DND-41 (cell line): ENCODE results near the gene HIVEP2.

Experiments
- ATAC-seq: fragments of 200-7000 bp; cut with Tn5 transposase; 3 replicates; pipeline ENCODE4 v1.9.1; 2021; ENCODE audit warnings: low read depth; ENCODE audit not compliant: insufficient read depth
- DNase-seq: peaks from one replicate; pipeline ENCODE4 v3.0.0-alpha.2; 2020
- H2AFZ ChIP-seq: 2 replicates; pipeline ENCODE4 v1.6.0; 2012; ENCODE audit warnings: low read depth, low read length
- H3K27ac ChIP-seq: 2 replicates; pipeline ENCODE4 v1.5.1; 2012; ENCODE audit warnings: low read length, inconsistent platforms
- H3K27me3 ChIP-seq: fragments of 200-600 bp; sonication (generic); 2 replicates; pipeline ENCODE4 v1.6.0; 2012; ENCODE audit warnings: low read length, mild to moderate bottlenecking, inconsistent platforms; ENCODE audit not compliant: insufficient read depth, poor library complexity
- H3K36me3 ChIP-seq: 2 replicates; pipeline ENCODE4 v1.5.1; 2012; ENCODE audit warnings: low read length, inconsistent platforms; ENCODE audit not compliant: insufficient read depth
- H3K4me1 ChIP-seq: 2 replicates; pipeline ENCODE4 v1.5.1; 2012; ENCODE audit warnings: mild to moderate bottlenecking, low read length; ENCODE audit not compliant: insufficient read depth
- H3K4me2 ChIP-seq: 2 replicates; pipeline ENCODE4 v1.6.0; 2012; ENCODE audit warnings: mild to moderate bottlenecking, moderate library complexity, low read length, inconsistent platforms; ENCODE audit not compliant: insufficient read depth
- H3K4me3 ChIP-seq, 2 experiments: fragments of 200-600 bp in 1 of 2; shearing (Covaris generic) in 1 of 2; 2 replicates each; pipeline ENCODE4 v1.5.1; 2012 to 2016; ENCODE audit warnings: inconsistent platforms in 2 of 2, low read length in 2 of 2, mild to moderate bottlenecking in 2 of 2, low read depth in 1 of 2, moderate library complexity in 1 of 2
- H3K79me2 ChIP-seq: 2 replicates; pipeline ENCODE4 v1.6.0; 2012; ENCODE audit warnings: low read length, inconsistent platforms; ENCODE audit not compliant: insufficient read depth
- H3K9ac ChIP-seq: 2 replicates; pipeline ENCODE4 v1.6.0; 2012; ENCODE audit warnings: low read depth, mild to moderate bottlenecking, inconsistent platforms, low read length, moderate library complexity
- H3K9me3 ChIP-seq: 2 replicates; pipeline ENCODE4 v1.5.1; 2012; ENCODE audit warnings: low read length, moderate library complexity, mild to moderate bottlenecking, inconsistent platforms; ENCODE audit not compliant: insufficient read depth, severe bottlenecking
- H4K20me1 ChIP-seq: 2 replicates; pipeline ENCODE4 v1.6.0; 2012; ENCODE audit warnings: low read length; ENCODE audit not compliant: insufficient read depth
- EZH2 ChIP-seq: IDR thresholded peaks from 3 replicates; pipeline ENCODE4 v1.6.1; 2012; ENCODE audit warnings: borderline replicate concordance, low read depth, mild to moderate bottlenecking, moderate library complexity, low read length, inconsistent platforms; ENCODE audit not compliant: severe bottlenecking
- TF ChIP-seq, protein P1 (sequence below): IDR thresholded peaks from 2 replicates; pipeline ENCODE4 v1.5.1; 2012; ENCODE audit warnings: borderline replicate concordance, low read length, moderate library complexity, mild to moderate bottlenecking; ENCODE audit not compliant: poor library complexity, severe bottlenecking; ENCODE audit errors: extremely low read depth

HIVEP2 gene

DNA sequence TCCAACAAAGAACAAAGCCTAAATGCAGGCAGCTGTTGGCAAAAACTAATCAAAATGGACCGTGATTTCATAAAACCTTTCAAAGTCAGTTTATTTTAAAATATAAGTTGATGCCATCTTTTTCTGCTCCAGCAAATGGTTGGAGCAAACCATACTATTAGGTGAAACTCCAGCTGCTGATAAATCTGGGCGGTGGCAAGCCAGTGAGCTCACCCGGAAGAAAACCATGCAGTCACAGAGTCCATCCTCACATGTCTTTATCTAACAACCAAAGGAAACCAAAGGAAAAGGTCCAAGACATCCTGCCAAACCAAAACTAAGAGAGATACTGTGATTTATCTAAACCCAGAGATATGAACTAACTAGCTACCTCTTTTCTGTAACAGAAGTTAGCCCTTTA is 72.6 kb downstream of the HIVEP2 start:
- Histone ChIP-seq H2AFZ (no peak overlapping the region), H3K4me2 (no peak overlapping the region)
- no peak for DNase-seq

DNA sequence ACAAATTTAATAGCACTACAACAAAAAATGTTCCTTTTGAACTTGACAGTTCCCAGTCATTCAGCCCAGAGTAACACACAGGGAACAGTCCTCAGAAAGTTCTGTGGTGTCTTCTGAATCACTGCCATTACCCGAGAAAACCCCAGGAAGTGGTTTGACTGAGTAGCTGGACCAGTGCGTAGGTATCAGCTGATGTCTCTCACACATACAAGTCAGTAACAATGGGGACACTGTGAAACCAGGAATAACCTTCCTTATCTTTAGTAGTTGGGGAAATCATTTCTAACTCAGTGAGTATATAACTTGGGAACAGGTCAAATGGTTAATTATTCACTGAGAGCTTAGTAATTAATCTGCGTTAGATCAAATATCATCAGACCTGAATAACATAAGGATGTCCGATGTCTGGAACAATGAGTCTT is 73.1 kb downstream of the HIVEP2 start:
- peaks cover 15% of the 10 kb centered on the region for H3K4me1 ChIP-seq
- no peak overlapping the region for H3K4me3 ChIP-seq
- no peaks in the 10 kb centered on the region for H3K27me3 ChIP-seq
- TF ChIP-seq, protein P1, sequence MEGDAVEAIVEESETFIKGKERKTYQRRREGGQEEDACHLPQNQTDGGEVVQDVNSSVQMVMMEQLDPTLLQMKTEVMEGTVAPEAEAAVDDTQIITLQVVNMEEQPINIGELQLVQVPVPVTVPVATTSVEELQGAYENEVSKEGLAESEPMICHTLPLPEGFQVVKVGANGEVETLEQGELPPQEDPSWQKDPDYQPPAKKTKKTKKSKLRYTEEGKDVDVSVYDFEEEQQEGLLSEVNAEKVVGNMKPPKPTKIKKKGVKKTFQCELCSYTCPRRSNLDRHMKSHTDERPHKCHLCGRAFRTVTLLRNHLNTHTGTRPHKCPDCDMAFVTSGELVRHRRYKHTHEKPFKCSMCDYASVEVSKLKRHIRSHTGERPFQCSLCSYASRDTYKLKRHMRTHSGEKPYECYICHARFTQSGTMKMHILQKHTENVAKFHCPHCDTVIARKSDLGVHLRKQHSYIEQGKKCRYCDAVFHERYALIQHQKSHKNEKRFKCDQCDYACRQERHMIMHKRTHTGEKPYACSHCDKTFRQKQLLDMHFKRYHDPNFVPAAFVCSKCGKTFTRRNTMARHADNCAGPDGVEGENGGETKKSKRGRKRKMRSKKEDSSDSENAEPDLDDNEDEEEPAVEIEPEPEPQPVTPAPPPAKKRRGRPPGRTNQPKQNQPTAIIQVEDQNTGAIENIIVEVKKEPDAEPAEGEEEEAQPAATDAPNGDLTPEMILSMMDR = no peak
- TF ChIP-seq EZH2 = no peak
- peak; percentile 98 for ATAC-seq
- H3K9ac ChIP-seq = no peak overlapping the region
- no peak overlapping the region for H3K27ac ChIP-seq
- no peaks in the 10 kb centered on the region for H3K79me2 ChIP-seq
- DNase-seq = peak; percentile 61
- H4K20me1 ChIP-seq = peaks cover 2% of the 10 kb centered on the region; the same call in 1 of the 2 replicates
- H3K9me3 ChIP-seq = no peaks in the 10 kb centered on the region
- H3K4me2 ChIP-seq = no peak overlapping the region
- no peak overlapping the region for H2AFZ ChIP-seq
- no peaks in the 10 kb centered on the region for H3K36me3 ChIP-seq

More for the DNA sequence above, 72.6 kb downstream of the HIVEP2 start:
- H3K9me3 ChIP-seq = no peaks in the 10 kb centered on the region
- H3K9ac ChIP-seq = no peak overlapping the region
- no peaks in the 10 kb centered on the region for H3K36me3 ChIP-seq
- no peak overlapping the region for H3K27ac ChIP-seq
- peaks cover 15% of the 10 kb centered on the region for H3K4me1 ChIP-seq
- no peak for ATAC-seq
- no peak overlapping the region for H3K4me3 ChIP-seq
- H4K20me1 ChIP-seq = peaks cover 2% of the 10 kb centered on the region; the same call in 1 of the 2 replicates
- no peaks in the 10 kb centered on the region for H3K27me3 ChIP-seq
- TF ChIP-seq, protein P1 = no peak
- no peak for TF ChIP-seq EZH2
- no peaks in the 10 kb centered on the region for H3K79me2 ChIP-seq

DNA sequence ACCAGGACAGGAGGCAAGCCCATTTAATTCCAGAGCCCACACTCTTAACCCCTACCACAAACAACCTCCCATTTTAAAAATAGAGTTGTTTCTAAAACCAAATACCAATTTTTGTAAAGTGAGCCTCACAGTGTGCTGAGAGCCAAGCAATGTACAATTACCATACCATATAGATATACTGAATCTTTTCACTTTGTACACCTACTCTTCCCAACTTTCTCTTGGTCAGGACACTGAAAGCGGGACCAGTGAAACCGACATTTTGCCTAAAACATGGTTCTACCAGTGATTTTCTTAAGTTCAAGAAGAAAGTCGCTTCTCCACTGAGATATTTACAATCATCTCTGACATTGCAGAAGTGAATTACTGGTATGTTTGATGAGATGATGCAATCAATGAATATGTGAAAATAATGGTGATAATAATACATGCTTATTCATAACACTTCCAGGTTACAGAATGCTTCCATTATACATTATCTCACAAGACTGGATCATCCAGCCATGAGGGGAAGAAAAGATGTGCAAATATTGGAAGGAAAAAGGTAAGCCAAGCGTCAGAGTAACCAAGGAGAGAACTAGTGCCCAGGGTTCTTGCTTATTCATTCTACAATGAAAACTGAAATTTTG is 74.1 kb downstream of the HIVEP2 start:
- TF ChIP-seq EZH2 = no peak
- TF ChIP-seq, protein P1 = no peak
- ATAC-seq (no peak), DNase-seq (no peak)
- Histone ChIP-seq H3K4me1 (peaks cover 15% of the 10 kb centered on the region), H3K27ac (no peak overlapping the region), H3K9me3 (no peaks in the 10 kb centered on the region), H3K27me3 (no peaks in the 10 kb centered on the region), H3K79me2 (no peaks in the 10 kb centered on the region), H4K20me1 (peaks cover 2% of the 10 kb centered on the region; the same call in 1 of the 2 replicates), H3K36me3 (no peaks in the 10 kb centered on the region), H3K4me3 (no peak overlapping the region), H3K4me2 (no peak overlapping the region), H2AFZ (no peak overlapping the region), H3K9ac (no peak overlapping the region)
